Prostate gland (tissue), 2 donors: Measurements from ENCODE around the gene MMS22L. TPM values are rescaled to one million over a fixed set of nuclear protein-coding genes. Genes with fewer than 3 reads are reported as not detected.

Experiments used
- DNase-seq: peaks from one replicate; pipeline ENCODE4 v3.0.0-alpha.2; 2019; ENCODE audit warnings: low spot score
- H3K27ac ChIP-seq, 2 donors: fragments of 200-600 bp; sonication (generic); 2 replicates each; pipeline ENCODE4 v1.5.1; 2017 to 2019
- H3K27me3 ChIP-seq: fragments of 200-600 bp; sonication (generic); replicated peaks from 2 replicates; pipeline ENCODE4 v1.5.1; 2019; ENCODE audit not compliant: insufficient read depth
- H3K36me3 ChIP-seq, 2 donors: fragments of 200-600 bp; sonication (generic); 1 replicate in 1 of 2; 2 replicates in 1 of 2; pipeline versions ENCODE4 v1.5.1 to v1.8.1; 2017 to 2019
- H3K4me1 ChIP-seq: fragments of 200-600 bp; sonication (generic); replicated peaks from 2 replicates; pipeline ENCODE4 v1.5.1; 2019
- H3K4me3 ChIP-seq, 2 donors: fragments of 200-600 bp; sonication (generic); 2 replicates each; pipeline ENCODE4 v1.5.1; 2017 to 2019
- H3K9me3 ChIP-seq: fragments of 200-600 bp; sonication (generic); 2 replicates; pipeline ENCODE4 v1.5.1; 2017
- CTCF ChIP-seq, 4 experiments: fragments of 200-600 bp in 2 of 4; fragments of 450-650 bp in 2 of 4; sonication (generic) in 2 of 4; IDR thresholded peaks; 1 replicate in 3 of 4; 2 replicates in 1 of 4; pipeline ENCODE4 v1.5.1; 2016 to 2019; ENCODE audit warnings: antibody characterized with exemption in 4 of 4, mild to moderate bottlenecking in 2 of 4, moderate library complexity in 2 of 4
- POLR2A ChIP-seq: fragments of 450-650 bp; IDR thresholded peaks from one replicate; pipeline ENCODE4 v1.6.1; 2016; ENCODE audit warnings: antibody characterized with exemption, mild to moderate bottlenecking
- POLR2AphosphoS5 ChIP-seq: sonication (generic); formaldehyde crosslinking; IDR thresholded peaks from one replicate; pipeline ENCODE4 v1.6.1; 2017; ENCODE audit warnings: antibody characterized with exemption
- WGBS: methylation state at CpG from one replicate; pipeline ENCODE4 v1.1.5; 2018; 5-methylcytosine and 5-hydroxymethylcytosine counted together
- intact Hi-C: fragments of 100-400 bp; cut with DNase I; formaldehyde crosslinking; loops from one replicate; pipeline ENCODE4 v1.14.2; 2022
- total RNA-seq, 2 donors: library from RNA; depleted of rRNA; stranded (reverse); fragments of >200 nt; gene quantifications; one replicate each; pipeline ENCODE4 v1.1.0, GENCODE V29; 2016

MMS22L gene
- total RNA-seq, 2 donors from 2014 or later: 6.4 to 21.6 TPM

- Histone ChIP-seq H3K9me3 (no peaks in the 10 kb centered on the region), H3K27ac (no peak overlapping the region), H3K27me3 (no peaks in the 10 kb centered on the region), H3K4me1 (no peaks in the 10 kb centered on the region), H3K36me3 (no peaks in the 10 kb centered on the region), H3K4me3 (no peak overlapping the region)
- TF ChIP-seq POLR2AphosphoS5 (no peak), CTCF (IDR thresholded peaks at IDR 0.05) (no peak), POLR2A (no peak)
- WGBS: 97% methylated on average over 2 of the region's 2 CpGs
- intact Hi-C loops: no loop called here
- DNase-seq: no peak
These were observed 42.8 kb downstream of the MMS22L start for GRCh38 chr6:97240222-97240621.

- H3K27me3 ChIP-seq: no peaks in the 10 kb centered on the region
- WGBS: 100% methylated on average over 1 of the region's 1 CpG
- H3K4me1 ChIP-seq: no peaks in the 10 kb centered on the region
- no peak for DNase-seq
- H3K36me3 ChIP-seq: no peaks in the 10 kb centered on the region
- H3K9me3 ChIP-seq: no peaks in the 10 kb centered on the region
- TF ChIP-seq CTCF (IDR thresholded peaks at IDR 0.05): no peak
- TF ChIP-seq POLR2AphosphoS5: no peak
- TF ChIP-seq POLR2A: no peak
- no peak overlapping the region for H3K4me3 ChIP-seq
- H3K27ac ChIP-seq: no peak overlapping the region
- intact Hi-C loops: no loop called here
These were observed 51.1 kb downstream of the MMS22L start for GRCh38 chr6:97231911-97232310.

GRCh38 chr6:97222903-97223302 is 60.1 kb downstream of the MMS22L start:
- 82% methylated on average over 2 of the region's 2 CpGs for WGBS
- intact Hi-C loops: no loop called here

GRCh38 chr6:97218912-97219311 is 64.1 kb downstream of the MMS22L start:
- no peak for TF ChIP-seq POLR2A
- TF ChIP-seq POLR2AphosphoS5: no peak
- no peak for TF ChIP-seq CTCF (IDR thresholded peaks at IDR 0.05)
- H3K27ac ChIP-seq: no peak overlapping the region
- H3K36me3 ChIP-seq: no peaks in the 10 kb centered on the region
- no peak overlapping the region for H3K4me3 ChIP-seq
- no peak for DNase-seq
- WGBS: 89% methylated on average over 4 of the region's 4 CpGs
- H3K9me3 ChIP-seq: no peaks in the 10 kb centered on the region
- H3K27me3 ChIP-seq: no peaks in the 10 kb centered on the region
- intact Hi-C loops: no loop called here
- H3K4me1 ChIP-seq: no peaks in the 10 kb centered on the region

More at GRCh38 chr6:97222903-97223302, 60.1 kb downstream of the MMS22L start:
- Histone ChIP-seq H3K9me3 (no peaks in the 10 kb centered on the region), H3K4me1 (no peaks in the 10 kb centered on the region), H3K36me3 (no peaks in the 10 kb centered on the region), H3K27ac (no peak overlapping the region), H3K4me3 (no peak overlapping the region), H3K27me3 (no peaks in the 10 kb centered on the region)
- TF ChIP-seq CTCF (IDR thresholded peaks at IDR 0.05): no peak
- no peak for TF ChIP-seq POLR2A
- TF ChIP-seq POLR2AphosphoS5: no peak
- DNase-seq: no peak

GRCh38 chr6:97215157-97215769 is 67.8 kb downstream of the MMS22L start:
- no peak for DNase-seq

More at GRCh38 chr6:97215157-97215769, 67.8 kb downstream of the MMS22L start:
- H3K27me3 ChIP-seq: no peaks in the 10 kb centered on the region
- intact Hi-C loops: no loop called here
- H3K27ac ChIP-seq: no peak overlapping the region
- no peaks in the 10 kb centered on the region for H3K4me1 ChIP-seq
- H3K9me3 ChIP-seq: no peaks in the 10 kb centered on the region
- H3K4me3 ChIP-seq: no peak overlapping the region
- no peaks in the 10 kb centered on the region for H3K36me3 ChIP-seq
- TF ChIP-seq POLR2AphosphoS5 (no peak), CTCF (IDR thresholded peaks at IDR 0.05) (peak in 1 of 4 experiments; percentile 15), POLR2A (no peak)
- 65% methylated on average over 6 of the region's 6 CpGs for WGBS
